ENCODE data around the gene ATP9B. TPM values are rescaled to one million over a fixed set of nuclear protein-coding genes. Genes with fewer than 3 reads are reported as not detected.
"Not testable (repeated sequence)": the region's sequence is repeated elsewhere in the genome, so short reads cannot be mapped to it uniquely, and the experiment has no call there.

The ATP9B gene
- total RNA-seq, 1 donor from 2014 or later: 28.5 TPM

DNA sequence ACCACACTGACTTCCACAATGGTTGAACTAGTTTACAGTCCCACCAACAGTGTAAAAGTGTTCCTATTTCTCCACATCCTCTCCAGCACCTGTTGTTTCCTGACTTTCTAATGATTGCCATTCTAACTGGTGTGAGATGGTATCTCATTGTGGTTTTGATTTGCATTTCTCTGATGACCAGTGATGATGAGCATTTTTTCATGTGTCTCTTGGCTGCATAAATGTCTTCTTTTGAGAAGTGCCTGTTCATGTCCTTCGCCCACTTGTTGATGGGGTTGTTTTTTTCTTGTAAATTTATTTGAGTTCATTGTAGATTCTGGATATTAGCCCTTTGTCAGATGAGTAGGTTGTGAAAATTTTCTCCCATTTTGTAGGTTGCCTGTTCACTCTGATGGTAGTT, 216.0 kb downstream of the ATP9B start:
- DNase-seq (ENCODE audit: low spot score): not testable (repeated sequence)

DNA sequence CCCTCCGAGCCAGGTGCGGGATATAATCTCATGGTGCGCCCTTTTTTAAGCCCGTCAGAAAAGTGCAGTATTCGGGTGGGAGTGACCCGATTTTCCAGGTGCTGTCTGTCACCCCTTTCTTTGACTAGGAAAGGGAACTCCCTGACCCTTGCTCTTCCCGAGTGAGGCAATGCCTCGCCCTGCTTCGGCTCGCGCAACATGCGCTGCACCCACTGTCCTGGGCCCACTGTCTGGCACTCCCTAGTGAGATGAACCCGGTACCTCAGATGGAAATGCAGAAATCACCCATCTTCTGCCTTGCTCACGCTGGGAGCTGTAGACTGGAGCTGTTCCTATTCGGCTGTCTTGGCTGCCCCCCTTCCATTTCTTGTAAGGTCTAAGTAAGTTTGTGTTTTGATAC, 221.2 kb downstream of the ATP9B start:
- not testable (repeated sequence) for DNase-seq (ENCODE audit: low spot score)

DNA sequence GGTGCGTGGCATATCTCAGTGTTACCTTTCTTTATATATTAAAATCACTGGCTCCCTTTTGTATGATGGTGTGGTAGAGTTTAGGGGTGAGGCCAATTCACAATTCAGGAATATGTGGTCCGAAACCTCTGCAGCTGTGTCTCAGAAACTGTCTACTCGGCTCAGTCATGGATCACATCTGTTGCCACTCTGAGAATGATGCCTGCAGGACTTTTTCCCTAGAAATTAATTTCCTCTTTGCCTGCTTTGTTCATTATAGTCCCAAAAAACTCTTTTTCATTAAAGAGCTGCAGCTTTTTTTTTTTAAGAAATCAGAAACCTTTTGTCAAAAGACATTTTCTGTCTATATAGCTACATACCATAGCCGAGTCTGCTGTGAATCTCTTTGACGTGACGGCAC, 221.7 kb downstream of the ATP9B start:
- DNase-seq (ENCODE audit: low spot score): no peak

DNA sequence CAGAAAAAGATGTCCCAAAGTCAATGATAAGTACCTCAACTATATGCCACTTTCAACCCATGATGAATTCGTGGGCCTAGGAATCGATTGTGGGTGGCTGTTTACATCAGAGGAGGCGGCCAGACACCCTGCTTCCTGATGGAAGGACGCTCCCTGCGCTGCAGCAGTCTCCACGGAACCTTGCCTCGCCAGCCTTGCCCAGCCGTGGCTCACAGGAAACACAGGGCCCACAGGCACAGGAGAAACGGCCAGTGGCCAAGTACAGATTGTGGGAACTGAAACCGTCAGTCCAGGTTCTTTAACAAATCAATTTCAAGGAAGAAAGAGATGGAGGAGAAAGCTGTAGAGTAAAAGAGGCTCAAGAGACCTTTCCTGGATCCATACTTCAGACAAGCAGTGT, 225.0 kb downstream of the ATP9B start:
- no peak for DNase-seq (ENCODE audit: low spot score)

DNA sequence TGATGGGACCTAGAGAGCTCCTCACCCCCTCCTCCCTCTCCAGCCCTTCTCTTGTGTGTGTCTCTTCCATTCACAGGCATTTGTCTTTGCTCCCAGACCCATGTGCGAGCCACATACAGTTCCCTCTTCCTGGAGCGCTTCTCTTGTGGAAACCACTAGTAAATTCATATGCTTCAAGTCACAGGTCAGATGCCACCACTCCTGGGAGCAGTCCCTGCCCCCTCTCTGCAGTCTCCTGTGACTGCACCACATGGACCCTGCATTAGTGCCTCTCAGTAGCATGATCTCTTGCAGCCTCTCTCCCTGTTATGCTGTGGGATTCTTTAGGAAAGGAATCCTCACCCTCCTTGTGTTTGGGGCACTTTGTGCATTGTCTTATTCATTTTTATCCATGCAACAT, 230.1 kb downstream of the ATP9B start:
- no peak for DNase-seq (ENCODE audit: low spot score)

DNA sequence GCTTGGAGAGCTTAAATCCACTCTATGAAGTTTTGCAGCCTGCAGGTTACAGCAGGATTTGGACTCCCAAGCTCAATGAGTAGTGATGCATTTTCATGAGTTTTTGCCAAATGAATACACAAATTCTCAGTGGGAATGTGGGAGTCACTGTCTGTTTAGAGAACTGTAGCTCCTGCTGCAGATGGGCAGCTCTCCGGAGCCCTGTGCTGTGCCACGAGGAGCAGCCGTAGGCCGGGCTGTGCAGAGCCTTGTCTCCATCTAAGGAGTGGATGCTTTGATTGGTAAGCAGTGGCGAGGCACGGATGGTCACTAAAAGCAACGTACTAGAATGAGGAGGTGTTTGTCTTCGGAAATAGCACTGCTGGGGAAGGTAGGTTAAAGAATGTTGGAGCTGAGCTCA, 230.5 kb downstream of the ATP9B start:
- no peak for DNase-seq (ENCODE audit: low spot score)

DNA sequence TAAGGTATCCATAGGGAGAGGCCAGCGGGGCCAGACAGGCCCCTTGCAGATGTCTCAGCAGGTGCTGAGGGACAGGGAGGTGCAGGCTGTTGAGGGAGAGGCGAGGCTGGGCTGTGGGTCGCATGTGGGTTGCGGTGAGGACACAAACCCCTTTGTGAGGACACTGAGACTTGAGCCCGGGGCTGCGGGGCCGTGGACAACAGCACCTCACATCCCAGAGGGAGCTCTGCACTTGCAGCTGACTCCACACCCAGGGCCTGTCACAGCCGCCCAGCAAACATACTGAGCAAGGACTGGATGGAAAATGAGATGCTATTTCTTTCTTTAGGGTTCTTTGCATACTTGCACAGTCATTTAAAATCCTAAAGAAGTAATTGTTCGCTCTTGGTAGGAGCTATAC, 231.2 kb downstream of the ATP9B start:
- no peak for DNase-seq (ENCODE audit: low spot score)

DNA sequence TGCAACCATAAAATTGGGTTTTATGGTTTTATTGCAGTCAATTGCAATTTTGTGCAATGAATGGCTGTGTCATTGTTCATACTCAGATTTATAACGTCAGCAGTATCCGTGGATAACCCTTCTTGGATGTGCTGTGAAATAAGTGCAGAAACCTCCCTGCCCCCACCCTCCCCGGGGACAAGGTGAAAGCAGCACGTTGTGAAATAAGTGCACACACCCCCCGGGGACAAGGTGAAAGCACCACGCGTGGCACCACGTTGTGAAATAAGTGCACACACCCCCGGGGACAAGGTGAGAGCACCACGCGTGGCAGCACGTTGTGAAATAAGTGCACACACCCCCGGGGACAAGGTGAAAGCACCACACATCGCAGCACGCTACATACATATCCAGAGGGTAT, 232.9 kb downstream of the ATP9B start:
- no peak for DNase-seq (ENCODE audit: low spot score)

DNA sequence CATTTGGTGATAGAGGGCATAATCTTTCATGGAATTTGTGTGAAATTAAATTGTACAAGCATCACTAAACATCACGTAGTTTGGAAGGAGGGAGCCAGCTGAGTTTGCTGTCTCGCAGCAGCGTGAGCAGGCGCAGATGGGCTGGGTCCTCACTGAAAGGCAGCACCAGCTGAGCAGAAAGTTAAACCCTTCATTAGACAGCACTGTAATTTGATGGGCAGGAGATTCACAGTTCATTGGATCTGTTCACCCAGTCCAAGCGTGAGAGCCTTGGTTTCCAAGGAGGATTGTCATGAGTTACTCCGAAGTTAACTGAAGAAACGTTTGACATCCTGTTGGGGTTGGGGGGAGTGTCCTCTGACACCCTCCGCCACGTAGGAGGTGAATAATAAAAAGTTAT, 236.7 kb downstream of the ATP9B start:
- no peak for DNase-seq (ENCODE audit: low spot score)

DNA sequence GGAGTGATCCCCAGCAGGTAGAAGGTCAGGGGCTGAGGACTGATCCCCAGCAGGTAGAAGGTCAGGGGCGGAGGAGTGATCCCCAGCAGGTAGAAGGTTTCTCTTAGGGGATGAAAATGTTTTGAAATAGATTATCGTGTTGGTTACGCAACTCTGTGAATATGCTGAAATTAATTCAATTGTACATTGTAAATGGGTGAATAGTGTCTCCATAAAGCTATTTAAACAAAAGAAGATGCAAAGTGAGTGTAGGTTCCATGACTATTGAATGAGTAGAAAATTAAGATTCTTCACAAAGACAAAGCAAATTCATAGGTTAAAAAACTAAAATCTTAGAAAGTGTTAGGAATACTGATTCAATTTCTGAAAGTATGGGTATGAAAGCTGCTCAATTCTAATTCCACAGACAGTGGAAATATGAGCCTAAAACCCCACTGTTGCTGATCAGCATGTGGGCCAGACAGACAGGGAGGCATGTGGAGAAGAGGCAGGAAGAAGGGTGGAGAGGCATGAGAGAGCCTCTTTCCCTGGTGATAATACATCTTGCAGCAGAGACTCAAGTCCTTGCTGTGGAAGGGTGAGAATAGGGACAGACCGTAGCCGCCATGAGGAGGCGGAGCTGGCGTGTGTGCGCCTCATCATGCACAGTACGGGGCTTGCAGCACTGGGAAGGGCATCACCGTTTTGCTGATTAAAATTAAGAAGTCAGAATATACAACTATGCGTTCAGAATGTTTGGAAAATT, 240.6 kb downstream of the ATP9B start:
- DNase-seq (ENCODE audit: low spot score): no peak

DNA sequence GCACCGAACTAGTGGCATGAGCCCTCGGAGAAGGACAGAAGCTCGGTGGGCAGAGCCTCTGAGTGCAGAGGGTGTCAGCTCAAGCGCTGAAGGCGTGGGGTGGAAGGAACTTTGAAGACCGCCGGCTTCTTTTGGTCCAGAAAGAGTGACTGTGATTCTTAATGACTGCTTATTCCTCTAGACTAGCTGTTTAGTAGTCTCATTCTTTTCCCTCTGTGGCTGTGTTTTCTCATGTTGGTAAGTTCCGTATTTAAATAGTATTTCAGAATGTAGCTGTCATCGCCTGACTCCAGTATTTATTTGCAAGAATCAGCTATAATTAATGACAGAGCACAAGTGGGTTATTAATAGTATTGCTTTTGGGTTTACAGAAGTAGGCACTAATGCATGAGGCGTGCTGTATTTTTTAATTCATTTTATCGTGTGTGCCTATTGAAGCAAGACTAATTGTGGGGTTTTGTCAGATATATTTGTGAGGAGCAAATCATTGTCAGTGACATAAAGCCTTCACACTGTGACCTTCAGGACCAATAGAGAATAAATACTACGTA, 245.7 kb downstream of the ATP9B start:
- DNase-seq (ENCODE audit: low spot score): no peak

DNA sequence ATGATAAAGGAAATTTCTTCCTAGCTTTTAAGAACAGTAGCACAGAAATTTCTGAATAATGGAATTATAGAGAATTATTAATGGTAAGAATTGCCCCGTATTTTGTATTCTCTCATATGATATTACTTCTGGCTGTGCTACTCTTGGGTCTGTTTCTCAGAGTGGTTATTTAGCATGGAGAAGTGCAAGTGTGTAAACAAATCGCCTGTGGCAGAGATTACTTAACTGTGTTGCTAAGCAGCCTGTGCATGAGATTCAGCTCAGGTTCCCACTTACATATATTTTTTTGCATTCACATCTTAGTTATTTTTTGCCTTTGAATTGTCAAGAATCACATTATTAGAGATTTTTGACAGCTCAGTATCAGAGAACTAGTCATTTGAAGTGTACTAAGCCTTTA, 246.4 kb downstream of the ATP9B start:
- no peak for DNase-seq (ENCODE audit: low spot score)

DNA sequence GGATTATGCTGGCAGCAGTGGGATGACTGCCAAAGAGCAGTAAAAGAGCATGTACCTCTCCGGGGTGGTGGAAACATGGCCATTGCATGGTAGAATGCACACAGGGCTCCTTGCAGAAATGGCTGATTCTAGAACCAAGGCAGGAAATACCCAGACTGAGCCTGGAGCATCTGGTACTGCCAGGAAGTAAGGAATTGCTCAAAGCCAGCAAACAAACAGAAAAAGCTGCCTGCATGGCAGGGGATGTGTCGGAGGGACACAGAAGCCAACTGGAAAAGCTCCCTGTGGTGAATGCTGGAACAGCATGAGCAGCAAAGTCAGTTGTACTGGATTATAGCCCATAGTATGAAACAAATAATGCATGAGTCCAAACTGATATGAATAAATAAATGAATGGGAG, 248.5 kb downstream of the ATP9B start:
- DNase-seq (ENCODE audit: low spot score): no peak

DNA sequence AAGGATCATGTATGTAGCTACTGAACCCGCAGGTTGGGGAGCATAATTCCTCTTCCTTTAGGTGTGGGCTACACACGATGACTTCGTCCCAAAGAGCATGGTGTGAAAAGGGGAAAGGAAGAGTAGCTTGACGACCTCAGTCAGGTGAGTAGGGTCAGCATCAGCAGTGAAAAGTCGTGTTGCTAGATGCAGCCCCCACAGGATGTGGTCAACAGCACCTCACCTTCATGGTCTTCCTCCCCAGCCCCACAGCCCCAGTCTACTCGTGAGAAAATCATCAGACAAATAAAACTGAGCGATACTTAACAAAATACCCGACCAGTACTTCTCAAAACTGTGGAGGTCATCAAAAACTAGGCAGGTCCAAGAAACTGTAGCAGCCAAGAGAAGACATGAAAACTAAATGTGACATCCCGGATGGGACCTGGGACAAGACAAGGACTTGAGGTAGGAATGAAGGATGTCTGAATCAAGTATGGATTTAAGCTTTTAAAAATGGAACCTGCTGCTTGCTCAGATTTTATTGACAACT, 249.0 kb downstream of the ATP9B start:
- DNase-seq (ENCODE audit: low spot score): no peak

DNA sequence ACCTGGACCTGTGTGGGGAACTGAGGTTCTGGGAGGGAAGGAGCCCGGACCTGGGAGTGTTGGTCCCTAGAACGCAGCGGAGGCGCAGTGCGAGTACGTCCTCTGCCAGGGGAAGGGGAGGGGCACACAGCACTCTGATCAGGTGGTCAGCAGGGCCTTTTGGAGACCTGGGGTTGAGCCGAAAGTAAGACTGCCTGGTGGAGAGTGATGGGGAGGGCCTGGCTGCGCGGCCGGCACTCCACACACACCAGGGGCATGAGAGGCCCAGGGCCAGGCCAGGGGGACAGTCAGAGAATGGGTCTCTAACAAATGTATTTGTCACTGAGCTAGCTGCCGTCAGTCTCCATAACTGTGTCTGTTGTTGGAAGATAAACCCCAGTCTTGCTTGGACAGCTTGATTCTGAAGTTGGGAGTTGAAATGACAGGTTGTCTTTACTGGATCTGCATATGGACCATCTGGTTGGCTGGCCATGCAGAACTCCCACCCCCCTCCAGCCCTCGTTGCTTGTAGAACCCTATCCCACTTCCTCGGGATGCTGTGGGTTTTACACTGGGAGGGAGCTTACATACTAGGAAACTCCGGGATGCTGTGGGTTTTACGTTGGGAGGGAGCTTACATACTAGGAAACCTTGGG, 251.1 kb downstream of the ATP9B start:
- no peak for DNase-seq (ENCODE audit: low spot score)

DNA sequence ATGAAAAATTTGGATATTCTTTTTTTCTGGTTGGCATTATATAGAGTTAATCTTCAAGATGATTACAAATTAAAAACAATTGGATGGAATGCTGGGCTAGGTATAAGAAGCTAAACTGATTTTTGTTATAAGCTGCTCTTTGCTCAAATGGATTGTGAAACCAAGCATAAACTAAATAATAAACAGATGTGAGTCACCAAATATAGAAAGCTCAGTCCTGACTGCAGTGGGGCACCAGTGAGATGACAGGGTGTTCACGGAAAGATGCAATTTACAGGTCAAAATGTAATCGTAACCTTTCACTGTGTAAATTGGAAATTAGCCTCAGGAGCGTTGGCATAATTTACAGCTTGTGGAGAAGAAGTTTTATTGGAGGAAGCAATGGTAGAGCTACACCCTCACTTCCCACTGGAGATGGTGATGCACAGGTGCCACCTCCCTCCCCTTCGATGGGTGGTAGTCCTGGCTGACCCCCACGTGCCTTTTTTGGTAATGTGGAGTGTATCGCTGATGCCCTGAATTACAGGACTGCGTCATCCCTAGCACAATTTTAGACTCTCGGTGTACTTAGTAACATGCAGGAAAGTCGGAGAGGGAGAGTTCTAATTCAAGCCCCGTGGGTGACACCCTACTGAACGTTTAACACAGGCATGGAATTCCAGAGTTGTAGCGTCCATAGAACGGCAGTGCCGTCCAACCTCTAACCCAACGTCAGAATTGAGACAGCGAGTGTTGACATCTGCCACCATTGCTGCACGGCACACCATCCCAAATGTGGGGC, 252.6 kb downstream of the ATP9B start:
- no peak for DNase-seq (ENCODE audit: low spot score)

DNA sequence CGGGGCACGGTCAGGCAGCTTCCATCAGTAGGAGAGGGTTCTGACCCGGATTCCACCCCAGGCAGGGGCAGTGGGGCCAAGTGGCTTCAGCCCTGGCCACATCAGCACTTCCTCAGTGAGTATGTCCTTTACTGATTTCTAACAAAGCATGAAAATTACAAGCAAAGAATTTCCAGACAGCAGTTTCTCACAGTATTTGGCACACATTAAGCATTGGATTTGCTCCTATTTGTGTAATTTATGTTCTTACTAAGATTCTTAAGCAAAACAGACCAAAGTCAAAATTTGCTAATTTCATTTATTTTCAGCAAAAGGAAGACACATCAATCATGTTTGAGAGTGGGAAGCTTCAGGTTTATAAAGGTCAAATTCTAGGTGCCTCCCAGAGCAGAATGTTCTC, 253.2 kb downstream of the ATP9B start:
- DNase-seq (ENCODE audit: low spot score): no peak

DNA sequence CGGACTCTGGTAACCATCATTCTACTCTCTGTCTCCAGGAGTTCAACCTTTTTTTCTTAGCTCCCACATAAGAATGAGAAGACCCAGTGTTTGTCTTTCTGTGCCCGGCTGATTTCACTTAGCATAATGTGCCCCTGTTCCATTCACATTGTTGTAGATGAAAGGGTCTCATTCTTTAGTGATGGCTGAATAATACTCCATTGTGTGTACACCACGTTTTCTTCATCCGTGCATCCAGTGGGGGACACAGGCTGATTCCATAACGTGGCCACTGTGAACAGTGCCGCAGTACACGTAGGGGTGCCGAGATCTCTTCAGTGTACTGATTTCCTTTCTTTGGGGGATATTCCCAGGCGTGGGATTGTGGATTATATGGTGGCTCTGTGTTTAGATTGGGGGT, 254.3 kb downstream of the ATP9B start:
- DNase-seq (ENCODE audit: low spot score): no peak

DNA sequence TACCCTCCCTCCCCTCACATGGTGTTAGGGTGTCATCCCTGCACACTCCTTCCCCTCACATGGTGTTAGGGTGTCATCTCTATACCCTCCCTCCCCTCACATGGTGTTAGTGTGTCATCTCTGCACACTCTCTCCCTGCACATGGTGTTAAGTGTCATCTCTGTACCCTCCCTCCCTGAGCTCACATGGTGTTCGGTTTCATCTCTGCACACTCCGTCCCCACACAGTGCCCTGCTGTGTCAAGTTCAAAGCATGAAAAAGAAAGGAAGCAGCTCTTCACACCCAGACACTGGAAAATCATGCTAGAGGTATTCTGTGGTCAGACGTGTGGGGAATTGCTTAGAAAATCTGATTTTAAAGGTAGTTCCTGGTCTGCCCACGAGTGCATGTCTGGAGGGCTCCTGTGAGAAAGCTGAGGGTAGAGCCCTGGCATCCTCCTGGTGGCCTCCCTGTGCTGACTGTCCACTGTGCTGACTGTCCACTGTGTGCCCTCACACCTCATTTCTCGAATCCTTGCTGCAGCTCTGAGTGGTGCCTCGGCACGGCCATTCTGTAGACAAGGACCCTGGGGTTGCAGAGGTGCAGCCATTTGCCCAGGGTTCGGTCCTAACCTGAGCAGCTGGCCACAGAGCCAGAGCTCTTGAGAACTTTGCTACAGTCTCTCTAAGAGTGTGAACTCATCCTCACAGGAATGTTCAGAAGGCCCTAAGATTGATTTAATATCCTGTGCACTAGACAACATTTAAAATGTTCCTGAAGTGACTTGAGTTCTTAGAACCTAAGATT, 257.4 kb downstream of the ATP9B start:
- no peak for DNase-seq (ENCODE audit: low spot score)

DNA sequence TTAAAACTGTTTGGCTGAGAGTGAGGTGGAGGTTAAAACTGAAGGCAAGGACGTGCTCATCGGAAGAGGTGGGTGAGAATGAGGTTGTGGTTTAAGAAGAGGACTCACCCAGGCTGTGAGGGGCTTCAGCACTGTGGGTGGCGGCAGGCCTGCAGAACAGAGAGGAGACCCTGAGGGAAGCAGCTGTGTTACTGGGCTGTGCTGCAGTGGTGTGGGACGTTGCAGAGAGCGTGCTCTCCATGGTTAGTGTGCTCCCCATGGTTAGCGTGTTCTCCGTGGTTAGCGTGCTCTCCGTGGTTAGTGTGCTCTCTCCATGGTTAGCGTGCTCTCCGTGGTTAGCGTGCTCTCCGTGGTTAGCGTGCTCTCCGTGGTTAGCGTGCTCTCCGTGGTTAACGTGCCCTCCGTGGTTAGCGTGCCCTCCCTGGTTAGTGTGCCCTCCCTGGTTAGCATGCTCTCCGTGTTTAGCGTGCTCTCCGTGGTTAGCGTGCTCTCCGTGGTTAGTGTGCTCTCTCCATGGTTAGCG, 258.1 kb downstream of the ATP9B start:
- DNase-seq (ENCODE audit: low spot score): no peak

DNA sequence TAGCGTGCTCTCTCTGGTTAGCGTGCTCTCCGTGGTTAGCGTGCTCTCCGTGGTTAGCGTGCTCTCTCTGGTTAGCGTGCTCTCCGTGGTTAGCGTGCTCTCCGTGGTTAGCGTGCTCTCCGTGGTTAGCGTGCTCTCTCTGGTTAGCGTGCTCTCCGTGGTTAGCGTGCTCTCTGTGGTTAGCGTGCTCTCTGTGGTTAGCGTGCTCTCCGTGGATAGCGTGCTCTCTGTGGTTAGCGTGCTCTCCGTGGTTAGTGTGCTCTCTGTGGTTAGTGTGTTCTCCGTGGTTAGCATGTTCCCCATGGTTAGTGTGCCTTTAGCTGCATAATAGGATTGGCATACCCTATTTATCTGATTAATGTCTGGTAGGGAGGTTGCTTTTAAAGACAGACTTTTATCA, 258.7 kb downstream of the ATP9B start:
- not testable (repeated sequence) for DNase-seq (ENCODE audit: low spot score)

Measured in mucosa of gallbladder (tissue), 1 donor.